Anterior cingulate cortex (tissue), 58 donors: ENCODE measurements around the gene THOC7.
A peak's percentile ranks its signal among the peaks of the same experiment; 100 is the strongest.

Experiments used
- DNase-seq, 58 donors: peaks; one replicate each; lab custom pipeline; 2025; lab: John Stamatoyannopoulos, UW

THOC7 gene

DNA sequence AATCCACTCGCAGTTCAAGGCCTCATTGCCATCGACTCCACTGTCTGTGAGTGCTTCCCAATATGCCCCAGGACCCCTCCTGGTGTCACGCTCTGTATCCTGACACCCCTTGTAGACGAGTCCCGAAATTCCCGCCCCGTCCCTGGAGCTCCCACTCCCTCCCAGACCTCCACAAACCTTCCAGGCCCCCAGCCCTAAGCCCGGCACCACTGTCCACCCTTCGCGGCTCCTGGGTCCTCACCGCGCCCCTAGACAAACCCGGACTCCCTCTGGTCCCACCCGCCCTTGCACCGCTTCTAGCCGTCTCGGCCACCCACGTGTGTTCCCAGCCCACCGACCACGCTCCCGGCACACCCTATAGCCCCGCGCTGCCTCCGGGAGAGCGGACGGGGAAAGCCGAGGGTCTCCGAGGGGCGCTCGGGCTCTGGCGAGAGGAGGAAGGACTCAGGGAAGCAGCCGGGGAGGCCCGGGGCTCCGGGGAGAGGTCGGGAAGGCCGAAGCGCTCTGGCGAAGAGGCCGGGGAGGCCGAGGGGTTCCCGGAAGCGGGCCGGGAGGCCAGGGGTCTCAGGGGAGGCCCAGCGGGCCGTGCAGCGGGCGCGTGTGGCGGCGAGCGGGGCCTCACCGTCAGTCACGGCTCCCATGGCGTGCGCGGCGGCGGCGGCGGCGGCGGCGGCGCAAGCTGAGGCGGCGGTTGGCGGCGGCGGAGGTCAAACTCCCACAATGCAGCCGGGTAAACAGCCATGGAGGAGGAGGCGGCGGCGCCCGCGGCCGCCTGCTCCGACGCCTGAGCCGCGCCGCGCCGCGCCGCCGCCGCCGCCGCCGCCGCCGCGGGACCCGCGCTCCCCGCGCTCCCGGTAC lies at the start of gene THOC7, which contains the start of gene ATXN7:
THOC7 (minus strand) TSS at position 656 of the 858 bp plus-strand sequence; CDS start at position 641, 15 bp downstream.
ATXN7 (plus strand) TSS at position 718 of the 858 bp plus-strand sequence. CDS start 48,732 bp downstream, outside the sequence.
- DNase-seq = peak in 50 of 58 donors; percentile 5 to 71 (median 44)

DNA sequence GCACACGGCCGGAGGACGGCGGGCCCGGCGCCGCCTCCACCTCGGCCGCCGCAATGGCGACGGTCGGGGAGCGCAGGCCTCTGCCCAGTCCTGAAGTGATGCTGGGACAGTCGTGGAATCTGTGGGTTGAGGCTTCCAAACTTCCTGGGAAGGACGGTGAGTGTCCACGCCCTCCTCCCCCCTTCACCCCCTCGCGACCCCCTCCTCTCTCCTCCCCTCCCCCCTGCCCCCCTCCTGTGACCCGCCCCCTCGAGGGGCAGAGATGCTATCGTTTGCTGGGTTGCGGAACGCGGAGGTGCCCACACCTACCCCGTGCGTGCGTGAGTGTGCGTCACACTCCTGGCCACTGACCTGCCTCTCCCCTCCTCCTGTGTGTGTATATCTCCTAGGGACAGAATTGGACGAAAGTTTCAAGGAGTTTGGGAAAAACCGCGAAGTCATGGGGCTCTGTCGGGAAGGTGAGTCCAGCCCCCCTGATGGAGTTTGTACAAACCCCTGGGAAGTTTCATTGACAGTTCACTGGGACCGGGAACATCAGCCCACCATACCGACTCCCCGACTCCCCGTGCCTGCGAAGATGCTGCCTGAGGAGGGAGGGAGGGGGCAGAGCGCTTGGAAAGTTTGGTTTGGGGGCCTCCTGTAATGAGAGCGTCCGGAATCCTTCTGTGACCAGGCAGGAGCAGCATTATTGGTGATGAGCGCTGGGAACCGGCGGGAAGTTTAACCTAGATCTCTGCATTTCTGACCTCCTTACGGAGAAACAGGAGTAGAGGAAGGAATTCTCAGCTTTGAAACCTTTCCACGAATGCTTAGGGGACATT lies 49.4 kb upstream of the THOC7 start:
- DNase-seq = peak in 28 of 58 donors; percentile 3 to 63 (median 32)

DNA sequence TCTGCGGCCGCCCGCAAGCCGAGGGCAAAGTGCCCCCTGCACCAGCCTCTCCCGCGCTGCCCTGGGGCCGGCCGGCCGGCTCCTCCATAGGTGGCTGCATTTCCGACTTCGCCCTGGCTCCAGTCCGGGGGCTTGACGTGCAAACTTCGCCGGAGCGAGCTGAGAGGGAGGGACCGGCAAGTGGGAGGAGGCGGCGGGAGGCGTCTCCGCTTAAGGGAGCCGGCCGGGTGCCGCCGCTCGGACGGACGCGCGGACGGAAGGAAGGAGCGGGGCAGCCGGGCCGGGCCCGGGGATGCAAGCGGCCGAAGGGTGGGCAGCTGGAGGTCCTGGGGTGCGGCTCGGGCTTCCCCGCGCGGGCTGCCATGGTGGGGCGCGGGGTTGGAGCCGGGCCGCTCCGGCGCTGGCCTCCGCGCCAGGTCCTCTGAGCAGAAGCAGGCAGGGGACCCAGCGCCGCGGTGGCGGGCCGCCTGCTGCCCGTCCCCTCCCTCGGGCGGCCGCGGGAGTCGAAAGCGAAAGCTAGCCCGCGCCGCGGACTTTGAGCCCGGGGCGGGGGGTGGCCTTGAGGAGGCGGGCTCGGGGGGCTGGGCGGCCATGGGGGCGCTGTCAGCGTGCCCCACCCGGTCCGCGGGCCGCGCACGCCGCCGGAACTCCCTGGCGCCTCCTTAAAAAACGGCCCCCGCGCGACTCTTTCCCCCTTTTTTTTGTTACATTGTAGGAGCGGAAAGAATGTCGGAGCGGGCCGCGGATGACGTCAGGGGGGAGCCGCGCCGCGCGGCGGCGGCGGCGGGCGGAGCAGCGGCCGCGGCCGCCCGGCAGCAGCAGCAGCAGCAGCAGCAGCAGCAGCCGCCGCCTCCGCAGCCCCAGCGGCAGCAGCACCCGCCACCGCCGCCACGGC lies 48.5 kb upstream of the THOC7 start, which contains the start of gene SCAANT1:
SCAANT1 (minus strand) TSS at position 511 of the 895 bp plus-strand sequence.
- peak; percentile 26 to 85 (median 76) for DNase-seq

DNA sequence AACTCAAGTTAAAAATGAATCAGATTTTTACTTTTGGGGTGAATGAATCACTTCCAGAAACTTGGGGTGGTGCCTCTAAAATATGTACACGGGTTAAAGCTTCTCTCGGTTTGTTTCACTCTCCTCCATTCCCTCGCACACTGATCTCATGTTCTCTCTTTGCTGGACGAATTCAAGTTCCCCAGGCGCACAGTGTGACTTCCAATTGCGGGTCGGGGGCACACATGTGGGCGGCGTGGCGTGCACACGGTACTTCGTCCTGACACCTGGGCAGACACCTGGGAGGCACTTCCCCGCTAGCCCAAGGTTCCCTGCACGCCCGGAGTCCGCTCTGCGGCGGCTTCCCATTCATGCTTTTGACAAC lies 47.9 kb upstream of the THOC7 start:
- no peak for DNase-seq

DNA sequence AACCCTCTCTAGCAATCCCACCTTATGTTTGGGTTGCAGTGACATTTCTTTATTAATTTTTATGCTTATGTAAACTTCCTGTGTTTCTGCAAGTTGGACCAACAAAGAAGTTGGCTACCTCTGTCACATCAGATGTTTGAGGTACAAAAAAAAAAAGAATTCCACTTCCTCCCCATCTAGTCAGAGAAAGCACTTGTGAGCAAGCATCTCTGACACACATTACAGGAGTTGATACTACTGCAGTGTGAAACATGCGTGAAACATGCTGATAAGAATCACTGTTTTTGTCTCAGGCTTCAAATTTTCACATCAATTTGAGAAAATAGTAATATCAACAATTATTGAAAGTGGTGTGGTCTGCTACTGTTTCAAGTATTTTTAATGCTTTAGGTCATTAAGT lies 47.3 kb upstream of the THOC7 start:
- no peak for DNase-seq

DNA sequence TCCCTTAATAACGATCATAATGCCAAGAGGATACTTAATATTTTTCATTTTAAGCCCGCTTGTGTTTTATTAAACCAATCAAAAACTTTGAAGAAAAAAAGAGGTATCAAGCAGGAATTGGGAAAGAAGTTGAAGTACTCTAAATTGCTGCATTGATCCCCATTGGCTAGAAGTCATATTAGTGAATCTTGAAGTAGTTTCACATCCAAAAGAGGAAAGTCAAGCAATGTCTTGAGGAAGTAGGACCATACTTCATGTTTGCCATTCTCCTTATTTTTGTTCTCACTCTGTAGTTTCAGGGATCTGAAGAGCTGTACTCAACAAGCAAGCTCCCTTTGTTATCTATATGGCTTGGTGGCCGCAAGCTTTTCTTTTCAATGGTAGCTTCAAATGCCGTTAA lies 46.4 kb upstream of the THOC7 start:
- DNase-seq = no peak

DNA sequence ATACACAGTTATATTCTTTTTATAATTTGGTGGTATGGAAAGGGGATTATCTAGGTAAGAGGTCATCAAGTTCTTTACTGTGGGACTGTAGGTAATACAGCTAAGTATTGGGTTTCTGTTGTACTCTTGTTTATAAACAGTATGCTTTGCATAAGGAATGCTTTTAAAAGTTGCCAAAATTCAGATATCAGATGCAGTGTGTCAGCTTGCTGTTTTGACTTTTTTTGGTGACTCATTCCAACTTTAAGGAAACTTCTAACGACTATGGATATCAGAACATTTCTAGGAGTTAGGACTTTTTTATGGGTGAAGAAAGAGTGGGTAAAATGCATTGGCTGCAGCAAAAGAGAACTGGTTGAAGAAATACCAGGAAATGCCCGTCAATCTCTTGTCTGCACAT lies 45.8 kb upstream of the THOC7 start:
- DNase-seq = no peak

DNA sequence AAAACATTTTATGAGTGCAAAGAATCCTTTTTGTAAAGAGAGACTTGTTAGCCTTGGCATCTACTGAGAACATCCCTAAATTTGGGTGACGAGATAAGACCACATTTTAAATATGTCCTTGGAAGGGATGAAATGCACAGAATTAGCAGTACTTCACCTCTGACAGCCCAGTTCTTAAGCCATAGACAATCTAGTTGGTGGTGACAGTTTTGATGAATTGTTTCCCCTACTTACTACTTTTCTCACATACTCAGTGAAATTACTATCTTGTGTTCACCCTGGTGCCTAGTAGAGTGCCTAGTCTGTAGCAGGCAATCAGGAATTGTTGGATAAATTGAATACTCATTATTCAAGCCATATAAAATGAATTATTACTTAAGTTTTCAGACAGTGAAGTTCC lies 45.2 kb upstream of the THOC7 start:
- DNase-seq = no peak

DNA sequence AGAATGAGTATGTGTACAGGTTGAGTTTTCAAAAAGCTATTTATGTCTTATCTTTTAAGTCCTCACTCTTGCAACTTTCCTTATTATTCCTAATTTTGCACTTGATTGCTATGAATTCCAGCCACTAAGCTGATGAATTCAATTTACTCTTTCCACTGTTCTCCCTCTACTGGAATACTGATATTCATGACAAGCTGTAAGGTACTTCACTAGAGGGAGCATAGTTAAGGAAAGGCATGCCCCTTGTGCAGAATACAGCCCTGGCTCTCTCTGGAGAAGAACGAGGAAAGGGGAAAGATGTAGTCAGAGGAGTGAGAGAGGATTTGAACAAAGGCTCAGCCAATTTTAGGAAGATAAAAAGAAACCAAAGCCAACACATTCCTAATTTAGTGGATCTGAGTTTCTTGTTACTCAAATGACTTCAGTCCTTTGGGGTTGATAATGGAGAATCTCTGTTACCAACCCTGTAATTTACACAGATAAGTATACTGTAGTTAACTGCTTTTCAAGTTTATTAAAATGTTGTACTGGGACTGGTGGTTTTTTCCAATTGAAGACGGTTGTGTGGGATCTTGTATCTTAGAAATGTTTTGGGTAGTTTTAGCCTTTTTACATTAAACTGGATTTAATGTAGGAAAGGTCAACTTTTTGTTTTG lies 44.6 kb upstream of the THOC7 start:
- no peak for DNase-seq

DNA sequence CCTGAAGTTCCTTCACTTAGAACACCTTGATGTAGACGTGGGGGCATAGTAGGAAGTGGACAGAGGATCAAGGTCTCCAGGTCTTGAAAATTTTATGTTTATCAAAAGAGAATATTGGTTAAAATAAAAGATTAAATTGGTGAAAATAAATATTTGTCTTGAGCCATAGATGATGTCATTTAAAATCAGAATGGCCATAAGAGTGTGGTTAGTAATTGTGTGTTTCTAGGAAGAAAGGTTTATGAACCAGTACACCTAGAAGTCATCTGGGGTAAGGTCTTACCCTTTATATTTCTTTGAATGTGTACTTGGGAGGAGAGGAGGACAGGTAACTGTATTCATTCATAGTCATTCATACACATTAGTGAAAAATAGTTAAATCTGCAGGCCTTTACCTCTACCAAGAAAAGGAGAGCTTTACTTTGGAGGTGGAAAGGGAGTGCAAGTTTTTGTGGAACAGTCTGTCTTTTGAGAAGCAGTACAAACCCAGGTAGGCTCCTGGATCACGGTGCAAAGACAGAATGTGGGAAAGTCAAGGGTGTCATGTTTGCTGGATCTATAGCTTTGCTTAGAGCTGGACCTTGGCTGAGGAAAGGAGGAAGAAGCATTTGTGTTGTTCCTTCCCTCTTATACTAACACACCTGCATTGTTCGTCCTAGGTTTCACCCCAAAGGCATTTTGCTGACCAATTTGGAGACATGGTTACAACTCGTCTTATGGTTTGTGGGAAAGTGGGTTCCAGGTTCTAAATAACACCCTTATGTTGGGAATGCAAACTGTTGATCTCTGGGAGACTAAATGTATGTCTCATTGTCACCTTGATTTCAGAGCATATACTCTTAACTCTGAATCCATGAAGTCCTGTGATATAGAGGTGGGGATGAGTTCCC lies 42.4 kb upstream of the THOC7 start:
- DNase-seq = no peak

DNA sequence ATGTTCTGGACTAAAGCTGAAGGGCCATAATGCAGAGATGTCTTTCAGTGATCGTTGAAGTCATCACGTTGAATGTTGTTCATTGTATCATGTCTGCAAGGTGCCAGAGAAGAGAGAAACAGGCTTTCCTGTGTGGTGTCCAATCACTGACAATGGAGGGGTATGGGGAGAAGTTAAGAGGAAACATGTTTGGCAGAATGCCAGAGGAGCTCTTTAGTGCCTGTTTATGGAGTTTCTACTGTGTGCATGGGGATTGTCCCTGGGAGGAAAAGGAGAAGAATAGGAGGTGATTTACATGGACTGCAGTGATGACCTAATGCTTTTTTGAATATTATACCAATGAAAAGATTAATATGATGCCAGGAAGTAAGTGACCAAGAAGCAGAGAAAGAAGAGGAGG lies 36.9 kb upstream of the THOC7 start:
- no peak for DNase-seq

DNA sequence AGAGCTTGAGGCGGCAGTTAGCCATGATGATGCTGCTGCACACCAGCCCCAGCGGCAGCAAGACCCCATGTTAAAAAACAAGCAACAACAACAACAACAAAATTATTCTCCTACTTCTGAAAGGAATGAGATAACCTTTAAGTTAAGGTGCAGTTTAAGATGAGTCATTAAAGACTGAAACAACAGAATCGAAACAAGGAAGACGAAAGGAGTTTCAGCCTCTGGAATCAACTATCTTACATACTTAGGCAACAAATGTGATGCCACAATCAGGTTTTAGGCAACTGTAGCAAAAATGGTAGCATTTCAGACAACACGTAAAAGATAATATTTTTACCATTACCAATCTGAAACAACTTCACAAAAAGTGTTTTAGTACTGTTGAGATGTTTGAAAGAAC lies 36.4 kb upstream of the THOC7 start:
- DNase-seq = no peak

DNA sequence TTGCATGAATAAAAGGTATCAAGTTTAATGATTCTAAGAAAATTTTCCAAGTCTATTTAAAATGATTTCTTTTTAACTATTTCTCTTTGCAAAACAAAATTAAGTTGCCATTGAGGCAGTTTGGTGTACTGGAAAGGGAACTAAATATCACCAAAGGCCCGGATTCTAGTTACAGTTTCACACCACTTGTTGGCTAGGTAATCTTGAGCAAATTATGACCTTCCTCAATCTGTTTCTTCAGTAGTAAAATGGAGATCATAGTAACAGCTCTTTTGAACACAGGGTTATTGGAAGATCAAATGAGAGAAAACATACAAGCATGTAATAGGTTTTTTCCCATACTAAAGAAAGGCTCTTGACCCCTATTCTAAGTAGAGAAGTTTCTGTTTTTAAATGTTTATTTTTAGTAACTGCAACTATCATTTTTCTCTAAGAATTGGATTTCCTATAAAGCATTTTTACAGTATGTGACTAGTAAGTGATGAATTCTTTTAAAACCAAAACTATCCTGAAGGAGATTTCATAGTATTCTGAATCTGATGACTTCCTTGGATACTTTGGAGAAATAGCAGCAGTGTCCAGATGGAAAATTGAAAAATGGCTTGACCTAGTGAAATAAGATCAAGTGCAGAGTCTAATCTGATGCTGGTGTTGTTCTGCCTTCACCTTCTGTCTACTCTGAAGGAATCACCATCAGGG lies 32.9 kb upstream of the THOC7 start:
- no peak for DNase-seq

DNA sequence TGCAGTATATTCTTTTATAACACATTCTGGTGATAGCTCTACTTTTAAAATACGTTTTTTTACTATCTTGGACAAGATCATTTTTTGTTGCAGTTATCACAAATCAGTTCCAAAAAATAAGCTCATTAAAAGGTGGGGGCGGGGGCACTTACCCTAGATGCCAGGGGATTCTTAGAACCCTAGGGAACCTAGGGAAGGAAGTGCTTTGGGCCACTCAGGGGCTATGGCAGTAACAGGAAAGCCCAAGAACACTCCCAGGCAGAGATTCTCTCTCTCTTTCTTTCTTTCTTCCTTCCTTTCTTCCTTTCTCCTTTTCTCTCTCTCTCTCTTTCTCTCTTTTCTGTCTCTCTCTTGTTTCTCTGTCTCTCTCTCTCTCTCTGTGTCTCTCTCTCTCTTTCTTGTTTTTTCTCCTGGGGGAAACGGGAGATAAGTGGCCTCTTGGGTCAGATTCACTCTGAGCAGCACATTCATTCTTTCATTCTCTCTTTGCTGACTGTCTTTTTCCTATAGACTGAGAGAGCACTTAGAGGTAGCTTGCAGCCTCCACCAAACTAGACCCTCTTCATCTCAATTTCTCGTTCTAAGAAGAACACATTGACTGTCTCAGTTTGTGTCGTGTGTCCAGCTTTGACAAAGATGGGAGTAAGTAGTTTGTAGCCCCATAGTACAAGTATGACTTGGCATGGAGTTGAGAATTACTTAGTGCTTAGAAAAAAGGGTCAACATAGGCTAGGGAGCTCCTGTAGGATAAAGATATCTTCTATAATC lies 32.0 kb upstream of the THOC7 start:
- DNase-seq = no peak

DNA sequence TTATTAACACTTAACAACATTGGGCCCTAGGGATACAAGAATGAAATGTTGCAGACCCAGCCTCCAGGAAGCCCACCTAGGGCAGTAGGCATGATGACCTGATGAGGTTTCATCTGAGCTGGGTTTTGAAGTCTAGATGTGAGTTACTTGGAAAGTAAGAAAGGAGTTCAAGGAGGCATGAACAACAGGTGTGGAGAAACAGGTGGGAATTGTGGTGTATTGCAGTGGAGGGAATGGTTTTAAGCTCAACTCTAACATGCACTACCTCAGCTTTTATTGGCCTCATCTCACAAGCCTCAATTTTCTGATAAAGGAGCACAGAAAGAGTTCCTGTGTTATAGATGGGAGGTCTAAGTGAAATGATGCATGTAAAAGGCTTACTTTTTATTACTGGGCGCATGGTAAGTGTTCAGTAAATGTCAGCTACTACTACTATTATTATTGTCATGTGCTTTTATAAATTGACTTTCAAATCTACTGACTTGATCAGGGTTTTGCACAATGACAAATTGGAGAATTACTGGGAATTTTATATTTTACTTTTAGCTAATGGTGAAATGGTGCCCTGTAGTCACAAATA lies 29.3 kb upstream of the THOC7 start:
- DNase-seq = no peak

DNA sequence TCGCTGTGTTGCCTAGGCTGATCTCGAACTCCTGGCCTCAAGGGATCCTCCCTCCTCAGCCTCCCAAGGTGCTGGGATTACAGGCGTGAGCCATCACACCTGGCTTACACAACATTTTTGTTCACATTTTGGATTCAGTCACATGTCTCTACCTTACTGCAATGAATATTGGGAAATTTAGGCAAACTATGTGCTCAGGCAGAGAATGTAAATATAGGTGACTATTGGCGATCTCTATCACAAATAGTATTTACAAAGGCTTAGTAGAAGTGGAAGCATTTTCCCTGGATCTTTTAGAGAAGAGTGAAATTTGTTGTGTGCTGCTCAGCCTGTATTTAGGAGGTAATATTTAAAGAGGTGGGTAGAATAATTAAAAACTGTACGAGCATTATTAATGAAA lies 27.9 kb upstream of the THOC7 start:
- no peak for DNase-seq

DNA sequence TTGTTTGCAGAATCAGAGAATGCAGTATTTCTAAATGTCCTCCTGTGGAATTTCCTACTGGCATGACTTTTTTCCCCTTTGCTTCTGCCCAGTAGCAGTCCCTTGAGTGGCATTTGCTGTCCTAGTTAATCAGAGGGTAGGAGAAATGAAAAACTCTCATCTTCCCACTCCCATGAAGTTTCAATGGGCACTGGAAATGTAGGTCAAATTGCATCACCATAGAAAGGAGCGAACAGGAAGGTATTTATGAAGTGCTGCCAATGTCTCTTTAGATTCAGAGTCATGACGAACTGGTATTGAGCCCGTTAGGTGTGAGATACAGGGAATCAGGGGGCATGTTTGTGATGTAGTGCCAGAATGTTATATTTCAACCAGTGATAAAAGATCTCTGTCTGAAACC lies 23.3 kb upstream of the THOC7 start:
- no peak for DNase-seq
